H1 (cell line): ENCODE data around the gene SLC15A2.
A peak's percentile ranks its signal among the peaks of the same experiment; 100 is the strongest.

Experiments used
- KDM4A ChIP-seq: IDR thresholded peaks from one replicate; pipeline ENCODE4 v1.7.1; 2012; ENCODE audit warnings: low read depth, mild to moderate bottlenecking, moderate library complexity, low read length, inconsistent platforms; ENCODE audit not compliant: severe bottlenecking
- POLR2AphosphoS5 ChIP-seq: IDR thresholded peaks from 2 replicates; pipeline ENCODE4 v1.6.1; 2011; ENCODE audit warnings: low read depth, low read length
- SP1 ChIP-seq: IDR thresholded peaks from 2 replicates; pipeline ENCODE4 v1.6.1; 2011; ENCODE audit warnings: low read depth, low read length
- SRF ChIP-seq: IDR thresholded peaks from 2 replicates; pipeline ENCODE4 v1.6.1; 2011; ENCODE audit warnings: mild to moderate bottlenecking, low read depth, low read length, moderate library complexity
- TEAD4 ChIP-seq: IDR thresholded peaks from 2 replicates; pipeline ENCODE4 v1.6.1; 2012; ENCODE audit warnings: low read depth, low read length, inconsistent platforms, mixed read lengths
- TF ChIP-seq, protein P1 (sequence below), 3 experiments: IDR thresholded peaks; 1 replicate in 2 of 3; 2 replicates in 1 of 3; pipeline versions ENCODE4 v1.5.1 to v1.6.1; 2011; ENCODE audit warnings: low read length in 3 of 3, mild to moderate bottlenecking in 3 of 3, inconsistent platforms in 2 of 3, low read depth in 1 of 3, moderate library complexity in 1 of 3; ENCODE audit not compliant: insufficient read depth in 1 of 3; ENCODE audit errors: control extremely low read depth in 1 of 3
- TF ChIP-seq, protein P2 (sequence below): IDR thresholded peaks from 2 replicates; pipeline ENCODE4 v1.6.1; 2012; ENCODE audit warnings: inconsistent platforms
- TF ChIP-seq, protein P3 (sequence below): IDR thresholded peaks from 2 replicates; pipeline ENCODE4 v1.6.1; 2011; ENCODE audit warnings: low read depth, mild to moderate bottlenecking, low read length; ENCODE audit not compliant: insufficient read depth

DNA sequence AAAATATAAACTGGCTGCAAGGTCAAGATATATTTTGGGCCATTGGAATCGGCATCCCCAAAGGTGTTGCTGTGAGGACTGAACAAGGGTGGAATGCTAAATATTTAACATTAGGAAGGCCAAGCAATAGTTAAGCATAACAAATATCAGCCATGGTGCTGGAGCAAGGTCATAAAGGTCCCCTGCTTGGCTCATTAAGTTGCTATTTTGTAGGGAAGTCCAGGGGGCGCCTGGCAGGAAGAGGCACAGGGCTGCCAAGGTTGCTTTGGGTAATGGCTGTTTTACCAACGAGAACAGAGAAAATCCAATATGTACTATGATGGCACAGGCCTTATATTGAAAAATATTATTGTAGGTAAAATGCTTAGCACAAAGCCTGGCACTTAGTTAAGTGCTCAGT lies 62.2 kb downstream of the SLC15A2 start:
- TF ChIP-seq, protein P1, sequence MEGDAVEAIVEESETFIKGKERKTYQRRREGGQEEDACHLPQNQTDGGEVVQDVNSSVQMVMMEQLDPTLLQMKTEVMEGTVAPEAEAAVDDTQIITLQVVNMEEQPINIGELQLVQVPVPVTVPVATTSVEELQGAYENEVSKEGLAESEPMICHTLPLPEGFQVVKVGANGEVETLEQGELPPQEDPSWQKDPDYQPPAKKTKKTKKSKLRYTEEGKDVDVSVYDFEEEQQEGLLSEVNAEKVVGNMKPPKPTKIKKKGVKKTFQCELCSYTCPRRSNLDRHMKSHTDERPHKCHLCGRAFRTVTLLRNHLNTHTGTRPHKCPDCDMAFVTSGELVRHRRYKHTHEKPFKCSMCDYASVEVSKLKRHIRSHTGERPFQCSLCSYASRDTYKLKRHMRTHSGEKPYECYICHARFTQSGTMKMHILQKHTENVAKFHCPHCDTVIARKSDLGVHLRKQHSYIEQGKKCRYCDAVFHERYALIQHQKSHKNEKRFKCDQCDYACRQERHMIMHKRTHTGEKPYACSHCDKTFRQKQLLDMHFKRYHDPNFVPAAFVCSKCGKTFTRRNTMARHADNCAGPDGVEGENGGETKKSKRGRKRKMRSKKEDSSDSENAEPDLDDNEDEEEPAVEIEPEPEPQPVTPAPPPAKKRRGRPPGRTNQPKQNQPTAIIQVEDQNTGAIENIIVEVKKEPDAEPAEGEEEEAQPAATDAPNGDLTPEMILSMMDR (IDR thresholded peaks at IDR 0.05; ENCODE audit: control extremely low read depth in 1 of 3, insufficient read depth in 1 of 3, low read depth in 1 of 3, low read length in 3 of 3) = peak; percentile 13 to 26 (median 20); a peak in 3 of 4 replicates
- TF ChIP-seq SP1 = no peak
- TF ChIP-seq, protein P2, sequence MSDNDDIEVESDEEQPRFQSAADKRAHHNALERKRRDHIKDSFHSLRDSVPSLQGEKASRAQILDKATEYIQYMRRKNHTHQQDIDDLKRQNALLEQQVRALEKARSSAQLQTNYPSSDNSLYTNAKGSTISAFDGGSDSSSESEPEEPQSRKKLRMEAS = no peak
- no peak for TF ChIP-seq SRF
- TF ChIP-seq, protein P3, sequence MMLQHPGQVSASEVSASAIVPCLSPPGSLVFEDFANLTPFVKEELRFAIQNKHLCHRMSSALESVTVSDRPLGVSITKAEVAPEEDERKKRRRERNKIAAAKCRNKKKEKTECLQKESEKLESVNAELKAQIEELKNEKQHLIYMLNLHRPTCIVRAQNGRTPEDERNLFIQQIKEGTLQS = no peak
- TF ChIP-seq POLR2AphosphoS5 = no peak
- peak; percentile 71 for TF ChIP-seq TEAD4
- TF ChIP-seq KDM4A = no peak
